EL (cell line): ENCODE data around the gene MALRD1.

Source experiments
- DNase-seq: peaks from one replicate; pipeline ENCODE4 v3.0.0-alpha.2; 2016

MALRD1 gene

DNA sequence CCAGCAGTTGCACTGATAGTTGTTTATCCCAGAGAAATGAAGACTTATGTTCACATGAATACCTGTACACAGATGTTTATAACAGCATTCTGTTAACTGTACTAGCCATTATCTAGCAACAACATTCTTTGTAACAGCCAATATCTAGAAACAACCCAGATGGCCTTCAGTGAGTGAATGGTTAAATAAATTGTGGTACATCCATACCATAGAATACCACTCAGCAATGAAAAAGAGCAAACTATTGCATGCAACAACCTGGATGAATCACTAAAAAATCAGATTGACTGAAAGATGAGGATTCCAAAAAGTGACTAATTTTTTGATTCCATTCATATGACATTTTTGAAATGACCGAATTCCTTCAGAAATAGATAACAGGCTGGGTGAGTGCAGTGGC, 360.3 kb downstream of the MALRD1 start:
- DNase-seq = no peak

DNA sequence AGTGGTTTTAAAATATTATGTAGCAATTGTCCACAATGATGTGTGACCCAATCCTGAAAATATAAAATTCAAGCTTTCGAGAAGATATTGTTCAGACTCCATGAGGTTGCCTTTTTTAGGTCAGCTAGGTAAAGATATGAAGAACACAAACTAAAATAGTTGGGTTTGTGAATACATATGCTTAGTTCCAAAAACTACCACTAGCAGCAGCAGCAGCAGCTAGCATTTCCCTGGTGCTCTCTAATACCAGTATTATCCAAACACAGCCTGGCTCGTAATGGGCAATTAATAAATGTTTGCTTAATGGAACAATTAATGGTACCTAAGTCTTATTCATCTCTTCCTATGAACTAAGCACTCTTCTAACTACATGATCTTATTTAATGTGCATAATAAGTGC, 362.5 kb downstream of the MALRD1 start:
- no peak for DNase-seq

DNA sequence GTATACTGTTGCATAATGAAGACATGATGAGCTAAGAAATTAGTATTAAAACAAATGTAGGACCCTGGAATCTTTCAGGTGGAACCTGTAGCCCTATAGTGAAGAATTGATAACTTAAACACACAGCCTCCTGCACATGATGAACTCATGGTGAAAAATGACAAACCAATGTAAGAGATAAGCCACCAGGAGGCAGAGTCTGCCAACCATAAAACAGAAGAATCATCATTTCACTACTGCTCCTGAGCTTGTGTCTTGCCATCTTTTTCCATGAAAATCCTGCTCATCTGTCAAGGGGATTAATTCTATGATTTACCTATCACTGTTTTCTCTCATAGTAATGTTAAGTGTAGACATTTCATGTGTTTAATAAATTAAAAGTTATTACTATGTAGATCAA, 363.9 kb downstream of the MALRD1 start:
- DNase-seq = no peak

DNA sequence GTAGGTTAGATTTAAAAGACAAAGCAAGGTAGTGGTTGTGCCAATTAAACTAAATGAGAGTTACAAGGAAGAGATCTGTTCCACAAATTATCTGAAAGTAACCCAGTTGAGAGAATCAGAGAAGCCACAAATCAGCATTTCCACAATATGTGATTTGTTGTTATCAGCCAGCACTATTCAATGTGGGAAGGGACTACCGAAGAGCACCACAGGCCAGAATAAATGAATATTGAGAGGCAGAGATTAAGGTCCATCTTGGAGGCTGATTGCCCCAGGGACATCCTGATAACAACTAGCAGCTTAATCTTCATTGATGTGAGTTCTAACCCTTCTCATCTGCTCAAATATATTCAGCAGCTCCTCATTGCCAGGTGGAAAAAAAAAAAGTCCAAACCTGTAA, 367.6 kb downstream of the MALRD1 start:
- DNase-seq = no peak

DNA sequence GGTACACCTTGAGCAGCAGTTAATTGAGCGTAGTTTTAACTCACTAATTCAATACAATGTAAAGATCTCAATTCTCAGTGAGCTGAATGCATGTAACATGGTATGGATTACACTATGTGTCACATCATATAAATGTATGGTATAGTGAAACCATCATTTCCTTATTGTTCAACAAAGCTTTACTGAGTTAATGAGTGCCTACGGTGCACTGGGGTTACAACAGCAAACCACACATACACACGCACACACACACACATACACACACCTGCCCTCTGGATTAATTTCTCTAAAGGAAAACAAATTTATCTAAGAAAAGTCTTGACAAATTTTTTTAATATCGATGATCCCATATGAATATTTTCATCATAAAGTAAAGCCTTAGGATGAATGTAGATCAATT, 369.1 kb downstream of the MALRD1 start:
- no peak for DNase-seq

DNA sequence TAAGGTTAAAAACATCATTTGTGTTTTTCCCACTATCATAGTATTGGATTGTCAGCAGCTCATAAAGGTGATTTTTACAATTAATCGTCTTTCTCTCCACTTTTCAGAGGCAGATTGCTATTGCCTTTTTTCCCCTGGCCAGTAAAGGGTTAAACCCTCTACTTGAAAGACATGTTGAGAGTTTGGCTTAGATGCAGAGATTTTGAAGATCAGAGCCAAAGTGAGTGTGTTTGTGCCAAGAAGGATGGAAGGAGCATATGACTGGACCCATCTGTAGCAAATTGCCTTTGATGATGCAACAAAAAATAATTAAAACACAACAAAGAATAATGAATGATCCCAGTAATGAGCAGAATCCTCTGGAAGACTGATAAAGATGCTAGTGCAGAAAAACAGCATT, 373.1 kb downstream of the MALRD1 start:
- DNase-seq = no peak

DNA sequence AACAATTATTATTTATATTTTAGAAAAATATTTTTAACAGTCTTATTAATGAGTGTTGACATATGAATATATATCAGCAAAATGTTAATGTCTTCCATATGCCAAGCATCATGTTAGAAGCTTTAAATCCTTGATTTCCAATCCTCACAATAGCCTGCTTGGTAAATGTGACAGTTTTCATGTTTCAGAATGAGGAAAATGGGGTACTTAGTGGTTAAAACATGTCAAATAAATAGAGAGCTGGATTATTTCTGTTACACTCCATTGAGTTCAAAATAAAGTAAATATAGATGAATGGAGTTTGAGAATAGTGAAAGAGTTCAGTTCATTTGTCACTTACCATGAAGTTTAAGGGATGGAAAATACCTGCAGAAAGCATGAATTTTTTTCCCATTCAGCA, 377.4 kb downstream of the MALRD1 start:
- DNase-seq = no peak

DNA sequence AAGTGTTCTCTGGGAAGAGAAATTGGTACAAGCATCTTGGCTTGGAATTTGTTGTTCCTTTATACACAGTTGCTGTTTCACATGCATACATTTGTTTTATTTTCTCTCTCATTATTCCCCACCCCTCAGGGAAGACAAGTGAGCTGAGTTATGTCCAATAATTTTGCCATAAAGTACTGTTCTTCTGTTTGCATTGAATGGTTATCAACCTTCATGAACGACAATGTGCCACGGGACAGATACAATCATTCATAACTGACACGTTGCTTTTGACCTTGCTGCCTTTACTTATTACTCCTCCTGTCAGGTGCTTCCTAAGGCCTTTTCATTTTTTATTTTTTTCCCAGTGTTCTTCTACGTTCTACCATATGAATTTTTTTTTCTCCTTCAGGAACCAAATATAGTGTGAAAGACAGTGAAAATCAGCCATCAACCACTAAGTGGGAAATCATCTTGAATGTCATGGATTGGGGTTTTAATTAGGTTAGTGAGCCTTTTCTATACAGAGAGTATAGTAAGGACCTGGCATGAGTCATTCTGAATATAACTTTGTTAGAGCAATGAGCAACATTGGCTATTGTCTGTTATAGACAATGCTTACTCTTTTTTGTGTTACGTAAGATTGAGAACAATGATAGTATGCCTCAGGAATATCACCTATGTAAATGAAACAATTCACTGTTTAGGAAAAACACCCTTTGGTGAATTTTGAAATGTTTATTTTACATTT, 383.2 kb downstream of the MALRD1 start:
- no peak for DNase-seq

DNA sequence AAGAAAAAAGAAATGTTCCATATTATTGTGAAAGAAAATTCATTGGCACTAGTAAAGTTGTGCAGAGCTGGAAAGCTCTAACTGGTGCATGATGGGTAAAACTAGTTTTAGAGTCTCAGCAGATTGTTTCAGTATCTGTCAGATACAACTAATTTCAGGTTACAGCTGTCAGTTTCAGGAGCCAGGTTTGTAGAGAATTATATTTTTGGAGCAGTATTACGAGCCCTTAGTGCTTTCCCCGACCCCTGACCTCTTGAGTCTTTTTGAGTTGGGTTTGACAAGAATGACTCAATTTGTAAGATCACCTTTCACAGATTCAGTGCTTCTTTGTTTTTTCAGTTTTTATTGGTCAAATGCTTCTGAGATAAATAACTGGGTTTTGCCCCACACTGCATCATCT, 401.3 kb downstream of the MALRD1 start:
- DNase-seq = no peak

DNA sequence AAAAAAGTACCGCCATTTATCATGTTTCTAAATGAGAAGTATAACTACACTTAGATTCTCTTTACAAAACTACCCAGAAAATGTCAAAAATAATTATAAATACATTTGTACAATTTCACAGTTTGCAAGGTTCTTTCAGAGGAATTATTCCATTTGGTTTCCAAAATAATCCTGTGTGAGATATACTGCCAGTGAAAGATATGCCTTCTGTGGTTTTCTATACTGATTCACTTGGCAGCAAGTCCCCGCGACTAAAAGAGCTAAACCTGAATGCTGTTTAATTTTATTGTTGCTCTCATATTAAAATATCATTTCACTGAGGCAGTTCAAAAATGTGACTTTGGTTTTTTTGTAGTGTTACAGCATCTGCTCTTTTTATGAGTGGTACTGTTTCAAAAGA, 402.8 kb downstream of the MALRD1 start:
- no peak for DNase-seq

DNA sequence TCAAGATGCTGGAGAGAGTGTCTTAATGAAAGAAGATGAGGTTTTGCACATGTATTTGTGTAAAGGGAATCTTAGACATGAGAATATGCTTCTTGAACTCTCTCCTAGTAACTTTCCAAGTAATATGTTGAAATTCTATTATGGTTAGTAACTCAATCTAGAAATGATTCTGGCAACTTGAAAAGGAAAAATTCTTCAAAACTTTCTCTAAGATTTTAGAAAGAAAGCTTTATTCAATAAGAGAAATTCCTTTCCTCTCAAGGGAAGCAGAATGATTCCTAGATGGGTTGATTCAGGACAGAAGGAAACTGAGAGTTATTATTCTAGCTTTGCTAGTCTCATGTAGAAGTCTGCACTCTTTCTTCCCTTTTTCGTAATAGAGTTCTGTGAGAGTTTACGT, 403.3 kb downstream of the MALRD1 start:
- no peak for DNase-seq

DNA sequence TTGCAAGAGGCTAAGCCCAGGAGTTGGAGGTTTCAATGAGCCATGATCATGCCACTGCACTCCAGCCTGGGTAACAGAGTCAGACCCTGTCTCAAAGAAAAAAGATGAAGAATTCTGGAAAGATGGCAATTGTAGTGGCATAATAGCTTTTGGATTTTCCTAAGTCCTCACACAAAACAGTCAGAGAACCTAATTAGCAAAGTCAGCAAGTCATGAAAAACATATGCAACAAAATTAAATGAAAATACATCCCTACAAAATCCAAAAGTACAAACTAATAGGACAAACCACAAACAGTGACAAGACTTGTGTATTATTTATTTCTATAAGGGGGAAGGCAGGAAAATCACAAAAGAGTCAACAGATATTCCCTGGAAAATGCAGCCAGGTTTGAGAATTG, 405.4 kb downstream of the MALRD1 start:
- DNase-seq = no peak

DNA sequence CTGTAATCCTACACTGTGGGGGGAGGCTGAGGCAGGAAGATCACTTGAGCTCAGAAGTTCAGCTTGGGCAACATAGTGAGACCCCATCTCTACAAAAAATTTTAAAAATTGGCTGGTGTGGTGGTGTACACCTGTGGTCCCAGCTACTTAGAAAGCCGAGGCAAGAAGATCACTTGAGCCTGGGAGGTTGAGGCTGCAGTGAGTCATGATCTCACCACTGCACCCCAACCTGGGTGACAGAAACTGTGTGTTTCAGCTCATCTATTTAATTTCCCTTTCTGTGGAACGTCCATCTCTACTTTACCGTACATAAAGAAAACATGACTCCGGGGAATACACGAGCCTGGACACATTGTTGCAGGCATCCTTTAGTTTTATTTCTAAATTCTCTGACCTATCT, 413.0 kb downstream of the MALRD1 start:
- no peak for DNase-seq

DNA sequence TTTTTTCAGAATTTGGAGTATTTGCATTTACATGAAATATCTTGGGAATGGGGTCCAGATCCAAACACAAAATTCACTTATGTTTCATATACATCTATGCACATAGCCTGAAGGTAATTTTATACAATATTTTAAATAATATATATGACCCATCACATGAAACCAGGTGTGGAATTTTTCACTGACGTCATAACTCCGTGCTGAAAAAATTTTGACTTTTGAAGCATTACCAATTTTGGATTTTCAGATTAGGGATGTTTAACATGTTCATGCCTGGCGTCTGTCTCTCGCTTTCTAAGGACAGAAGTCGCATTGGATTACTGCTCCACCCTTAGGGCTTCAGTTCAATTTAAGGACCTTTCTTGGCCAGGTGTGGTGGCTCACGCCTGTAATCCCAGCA, 418.1 kb downstream of the MALRD1 start:
- no peak for DNase-seq

DNA sequence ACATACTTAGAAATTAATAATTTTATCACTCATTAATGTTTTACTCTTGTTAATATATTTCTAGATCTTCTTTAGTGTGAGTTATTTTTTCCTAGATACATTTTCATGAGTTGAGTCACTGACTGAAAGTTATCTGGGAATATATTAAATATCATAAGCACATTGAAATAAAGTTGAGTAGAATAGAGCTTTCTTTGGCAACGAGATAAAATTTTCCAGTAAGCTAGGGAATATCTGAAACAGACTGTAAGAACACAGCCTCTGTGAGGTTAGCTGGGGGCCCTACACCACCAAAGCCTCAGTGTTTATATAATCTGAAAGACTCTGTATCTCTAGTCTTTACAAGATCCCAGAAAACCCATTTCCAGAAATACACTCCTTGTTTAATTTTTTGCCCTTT, 419.8 kb downstream of the MALRD1 start:
- no peak for DNase-seq

DNA sequence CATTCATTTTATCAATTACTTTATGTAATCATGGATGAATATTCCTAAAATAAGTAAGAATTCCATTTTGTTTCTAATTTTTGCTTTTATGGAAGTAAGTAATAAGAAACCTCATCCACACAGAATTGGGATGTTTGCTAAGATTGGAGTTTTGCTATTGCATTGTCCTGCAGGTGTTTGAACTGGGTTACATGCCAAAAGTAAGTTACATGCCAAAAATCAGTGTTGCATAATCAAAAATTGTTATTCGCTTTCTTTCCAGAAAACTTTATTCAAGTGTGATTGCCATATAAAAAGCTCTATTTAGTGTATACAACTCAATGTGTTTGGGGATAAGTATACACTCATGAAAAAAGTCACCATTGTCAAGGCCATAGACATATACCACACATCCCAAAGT, 420.9 kb downstream of the MALRD1 start:
- DNase-seq = no peak

DNA sequence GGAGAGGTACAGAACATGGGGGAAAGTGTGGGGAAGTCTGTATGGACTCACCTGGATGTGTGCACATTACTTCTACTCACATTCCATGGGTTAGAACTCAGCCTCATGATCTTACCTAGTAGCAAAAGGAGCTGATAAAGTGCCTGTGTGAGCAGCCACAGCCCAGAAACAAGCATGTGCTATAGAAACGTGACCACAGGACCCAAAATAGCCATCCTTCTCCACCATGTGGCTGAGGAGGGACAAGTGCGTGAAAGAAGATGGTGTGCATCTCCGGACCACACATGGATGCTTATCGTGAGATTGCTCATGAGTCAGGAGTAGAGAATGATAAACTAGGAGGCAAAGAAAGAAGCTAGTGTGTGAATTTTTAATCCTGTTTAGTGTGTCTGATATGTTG, 431.3 kb downstream of the MALRD1 start:
- DNase-seq = no peak

DNA sequence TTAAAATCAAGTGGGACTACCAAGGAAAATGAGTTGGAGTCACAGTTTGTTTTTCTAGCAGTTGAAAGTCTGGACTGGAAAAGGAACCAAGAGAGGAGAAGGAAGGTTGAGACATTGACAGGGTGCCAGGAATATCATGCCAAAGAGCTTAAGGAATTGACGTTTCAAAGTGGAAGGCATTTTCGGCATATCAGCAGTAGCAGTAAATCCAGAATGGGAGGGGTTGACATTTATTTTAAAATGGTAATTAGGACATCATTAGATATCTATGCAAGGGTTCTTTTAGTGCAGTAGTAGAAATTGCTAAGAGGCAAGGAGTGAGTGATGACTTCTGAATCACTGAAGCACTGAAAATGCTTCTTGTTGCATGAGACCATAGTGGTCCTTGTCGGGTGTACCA, 431.8 kb downstream of the MALRD1 start:
- no peak for DNase-seq

DNA sequence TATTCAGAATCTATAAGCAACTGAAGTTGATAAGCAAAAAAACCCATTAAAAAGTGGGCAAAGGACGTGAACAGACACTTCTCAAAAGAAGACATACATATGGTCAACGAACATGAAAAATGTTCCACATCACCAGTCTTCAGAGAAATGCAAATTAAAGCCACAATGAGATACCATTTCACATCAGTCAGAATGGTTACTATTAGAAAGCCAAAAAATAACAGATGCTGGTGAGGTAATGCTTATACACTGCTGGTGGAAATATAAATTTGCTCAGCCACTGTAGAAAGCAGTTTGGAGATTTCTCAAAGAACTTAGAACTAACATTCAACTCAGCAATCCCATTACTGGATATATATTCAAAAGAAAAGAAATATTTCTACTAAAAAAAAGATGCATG, 434.8 kb downstream of the MALRD1 start:
- no peak for DNase-seq

DNA sequence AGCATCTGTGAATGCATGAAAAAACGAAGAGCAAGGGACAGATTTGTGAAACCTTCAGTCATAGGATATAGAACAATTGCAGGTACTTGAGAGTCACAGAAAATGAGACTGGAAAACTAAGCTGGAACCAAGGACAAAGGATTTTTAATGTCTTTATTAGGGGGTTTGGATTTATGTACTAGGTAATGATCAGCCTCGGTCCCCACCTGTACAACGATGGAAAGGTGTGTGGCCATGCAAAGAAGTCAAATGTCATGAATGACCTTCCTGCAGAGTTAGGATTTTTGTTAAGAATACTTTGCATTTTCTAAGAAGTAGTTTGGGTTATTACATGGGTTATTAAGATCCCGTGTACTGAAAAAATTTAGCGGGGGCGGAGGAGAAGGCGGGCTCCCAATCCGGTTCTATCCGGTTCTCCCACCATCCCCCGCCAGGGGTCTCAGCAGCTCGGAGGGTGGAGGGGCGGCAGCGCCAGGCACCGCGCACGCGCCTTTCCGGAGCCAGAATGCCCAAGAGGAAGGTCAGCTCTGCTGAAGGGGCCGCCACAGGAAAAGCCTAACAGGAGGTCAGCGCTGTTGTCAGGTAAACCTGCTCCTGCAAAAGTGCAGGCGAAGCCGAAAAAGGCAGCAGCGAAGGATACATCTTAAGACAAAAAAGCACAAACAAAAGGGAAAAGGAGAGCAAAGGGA, 440.1 kb downstream of the MALRD1 start:
- DNase-seq = no peak

DNA sequence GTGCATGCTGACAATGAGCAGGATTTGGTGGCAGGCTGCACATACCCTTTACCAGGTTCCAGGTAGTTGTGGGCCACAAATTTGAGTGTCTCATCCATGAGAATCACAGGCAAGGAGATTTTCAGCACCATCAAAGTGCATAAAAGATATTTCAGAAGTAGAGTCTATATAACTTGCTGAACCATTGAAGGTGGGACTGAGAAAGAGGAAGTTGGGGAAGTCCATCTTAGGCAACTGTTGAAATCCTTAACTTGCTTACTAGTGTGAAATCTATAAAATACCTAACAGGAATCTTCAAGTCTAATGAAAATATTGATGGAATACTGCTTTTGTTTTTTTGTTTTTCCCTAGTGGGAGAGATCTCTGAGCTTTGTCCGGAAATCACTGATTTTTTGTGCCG, 442.6 kb downstream of the MALRD1 start:
- DNase-seq = no peak

DNA sequence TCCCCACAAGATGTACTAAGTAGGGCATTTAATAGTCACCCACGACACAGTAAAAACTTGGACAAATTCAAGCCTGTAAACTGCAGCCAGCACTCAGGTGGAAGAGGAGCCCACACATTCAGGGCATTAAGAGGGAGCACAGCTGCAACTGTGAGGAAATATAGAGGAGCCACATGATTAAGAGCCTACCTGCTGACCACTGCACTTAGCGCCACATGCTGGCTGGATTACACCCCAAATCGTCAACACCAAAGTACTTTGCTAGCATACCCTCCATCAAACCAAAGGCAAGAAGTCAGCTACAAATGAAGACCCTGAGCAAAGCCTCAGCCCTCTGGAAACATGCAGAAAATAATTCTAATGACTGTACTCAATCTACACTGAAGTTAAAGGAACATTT, 445.3 kb downstream of the MALRD1 start:
- no peak for DNase-seq

DNA sequence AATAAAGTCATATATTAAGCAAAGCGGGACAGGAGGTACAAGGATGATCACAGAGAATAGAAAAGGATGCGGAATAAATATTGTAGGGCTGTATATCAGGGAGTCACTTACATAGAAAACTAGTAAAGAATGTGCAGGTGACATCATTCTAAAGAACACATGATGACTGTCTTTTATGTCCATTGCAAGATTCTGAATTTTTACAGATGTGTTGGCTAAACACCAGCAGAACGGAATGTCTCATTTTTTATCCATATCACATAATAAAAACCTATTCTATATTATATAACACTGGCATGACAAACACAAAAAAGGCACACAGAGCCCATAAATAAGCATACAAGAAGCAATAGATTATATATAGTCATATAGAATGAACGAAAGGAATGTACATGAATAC, 448.4 kb downstream of the MALRD1 start:
- DNase-seq = no peak

DNA sequence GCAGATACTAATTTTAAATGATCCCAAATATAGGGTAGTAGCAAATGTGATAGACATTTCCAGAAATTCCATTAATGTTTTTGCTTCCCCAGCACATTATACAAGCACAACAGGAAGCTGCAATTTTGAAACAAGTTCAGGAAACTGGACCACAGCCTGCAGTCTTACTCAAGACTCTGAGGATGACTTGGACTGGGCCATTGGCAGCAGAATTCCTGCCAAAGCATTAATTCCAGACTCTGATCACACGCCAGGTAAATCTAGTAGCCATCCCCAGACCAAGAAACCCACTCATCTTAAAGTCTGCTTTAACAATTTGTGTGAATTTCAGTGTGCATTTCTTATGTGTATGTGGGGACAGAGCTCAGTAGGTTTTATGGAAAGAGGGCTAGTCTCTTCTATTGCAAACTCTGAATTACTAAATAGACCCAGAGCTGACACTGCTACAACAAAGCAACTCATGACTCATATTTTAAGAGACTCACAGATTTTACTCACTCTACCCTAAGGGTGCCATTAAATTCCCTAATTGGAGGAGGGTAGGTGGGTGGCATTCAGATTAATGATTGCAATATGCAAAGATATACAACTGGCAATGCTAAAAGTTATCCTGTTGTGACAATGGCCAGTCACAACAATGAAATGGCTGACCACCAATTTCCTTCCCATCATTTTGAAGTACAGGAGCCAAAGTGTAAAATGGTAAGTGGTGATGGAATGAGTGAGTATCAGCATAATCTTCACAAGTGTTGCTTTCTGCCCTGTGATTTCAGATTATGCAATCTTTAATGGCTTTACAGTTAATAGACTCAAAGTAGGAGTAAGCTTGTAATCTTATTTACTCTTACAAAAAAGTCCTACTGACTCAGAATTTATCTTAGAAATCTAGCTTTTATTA, 450.0 kb downstream of the MALRD1 start:
- no peak for DNase-seq
